A549 (cell line): ENCODE measurements around the gene DOCK1. TPM values are rescaled to one million over a fixed set of nuclear protein-coding genes. Genes with fewer than 3 reads are reported as not detected.

ENCODE experiments used
- ATAC-seq, 2 experiments: fragments of 200-7000 bp in 1 of 2; fragments of >200 bp in 1 of 2; cut with Nextera tagmentation in 1 of 2; cut with Tn5 transposase in 1 of 2; 3 replicates each; pipeline versions ENCODE4 v1.8.0 to v1.9.1; 2018 to 2020; ENCODE audit warnings: mild to moderate bottlenecking in 1 of 2, moderate library complexity in 1 of 2
- CTCF ChIA-PET: fragments of 300-600 bp; sonication (Branson Sonifier 250); formaldehyde crosslinking; extraction: SDS; loops from one replicate; lab custom pipeline; 2021; ENCODE audit warnings: antibody characterized with exemption, inconsistent platforms; lab: Yijun Ruan, JAX
- POLR2A ChIA-PET: fragments of 350-600 bp; formaldehyde crosslinking; extraction: SDS; loops from one replicate; lab custom pipeline; 2021; ENCODE audit warnings: antibody characterized with exemption, inconsistent platforms; lab: Yijun Ruan, JAX
- DNase-seq, 2 experiments: peaks; one replicate each; pipeline versions ENCODE4 v3.0.0 to v3.0.0-alpha.2; 2011 to 2016; ENCODE audit warnings: low read depth in 1 of 2, low spot score in 1 of 2
- FAIRE-seq: peaks from 2 replicates; lab custom pipeline; 2011; peaks lifted over from hg19 to GRCh38; lab: Jason Lieb, UNC
- H3K27ac ChIP-seq, 2 experiments: fragments of >200 bp; sonication (Bioruptor Twin); formaldehyde crosslinking; 3 replicates each; pipeline ENCODE4 v1.5.1; 2016 to 2017
- H3K4me1 ChIP-seq: fragments of >200 bp; sonication (Bioruptor Twin); formaldehyde crosslinking; 3 replicates; pipeline ENCODE4 v1.6.1; 2016
- H3K4me2 ChIP-seq: fragments of >200 bp; sonication (Bioruptor Twin); formaldehyde crosslinking; 3 replicates; pipeline ENCODE4 v1.6.1; 2016
- H3K4me3 ChIP-seq: fragments of >200 bp; sonication (Bioruptor Twin); formaldehyde crosslinking; 3 replicates; pipeline ENCODE4 v1.5.1; 2016
- H3K9me3 ChIP-seq: fragments of >200 bp; sonication (Bioruptor Twin); formaldehyde crosslinking; 3 replicates; pipeline ENCODE4 v1.6.1; 2016
- CBX8 ChIP-seq: fragments of 200-600 bp; sonication (generic); IDR thresholded peaks from 2 replicates; pipeline ENCODE4 v1.6.1; 2016
- CHD4 ChIP-seq: fragments of 200-600 bp; sonication (generic); IDR thresholded peaks from 2 replicates; pipeline ENCODE4 v1.6.1; 2016; ENCODE audit warnings: antibody characterized with exemption, mild to moderate bottlenecking, borderline replicate concordance
- EHF ChIP-seq: fragments of 250-450 bp; sonication (Bioruptor Pico); IDR thresholded peaks from 2 replicates; pipeline ENCODE4 v1.5.0; 2020; ENCODE audit warnings: mild to moderate bottlenecking
- FOSB ChIP-seq: fragments of 250-450 bp; sonication (Bioruptor Pico); IDR thresholded peaks from 2 replicates; pipeline ENCODE4 v1.5.0; 2020; ENCODE audit warnings: mild to moderate bottlenecking, moderate library complexity
- HDAC2 ChIP-seq: fragments of 200-600 bp; sonication (generic); IDR thresholded peaks from 2 replicates; pipeline ENCODE4 v1.6.1; 2016
- HES2 ChIP-seq: fragments of >200 bp; sonication (Bioruptor Twin); formaldehyde crosslinking; IDR thresholded peaks from 2 replicates; pipeline ENCODE4 v1.6.1; 2016
- HMGXB4 ChIP-seq: fragments of 250-450 bp; sonication (Bioruptor Pico); IDR thresholded peaks from 2 replicates; pipeline ENCODE4 v1.5.0; 2021; ENCODE audit warnings: mild to moderate bottlenecking, moderate library complexity, borderline replicate concordance
- HOXB5 ChIP-seq: fragments of 250-450 bp; sonication (Bioruptor Pico); IDR thresholded peaks from 2 replicates; pipeline ENCODE4 v1.5.0; 2020; ENCODE audit warnings: mild to moderate bottlenecking, moderate library complexity
- JUNB ChIP-seq: fragments of >200 bp; sonication (Bioruptor Twin); formaldehyde crosslinking; IDR thresholded peaks from 2 replicates; pipeline ENCODE4 v1.6.1; 2016
- MAZ ChIP-seq: fragments of 150-350 bp; IDR thresholded peaks from 2 replicates; pipeline ENCODE4 v1.6.1; 2014; ENCODE audit warnings: antibody characterized with exemption, low read depth, low read length, borderline replicate concordance
- NPAS2 ChIP-seq: fragments of 250-450 bp; sonication (Bioruptor Pico); IDR thresholded peaks from 2 replicates; pipeline ENCODE4 v1.8.0; 2022; ENCODE audit warnings: mild to moderate bottlenecking, moderate library complexity, borderline replicate concordance
- POLR2AphosphoS2 ChIP-seq: conservative IDR thresholded peaks from 2 replicates; pipeline ENCODE4 v1.6.1; 2012; ENCODE audit warnings: low read length, improper control_type of control experiment, inconsistent platforms
- RAD21 ChIP-seq, 2 experiments: fragments of >200 bp in 1 of 2; sonication (Bioruptor Twin) in 1 of 2; formaldehyde crosslinking in 1 of 2; IDR thresholded peaks in 1 of 2; conservative IDR thresholded peaks in 1 of 2; 2 replicates in 1 of 2; 3 replicates in 1 of 2; pipeline ENCODE4 v1.6.1; 2012 to 2018; ENCODE audit warnings: inconsistent platforms in 1 of 2
- RARB ChIP-seq: fragments of 250-450 bp; sonication (Bioruptor Pico); IDR thresholded peaks from 2 replicates; pipeline ENCODE4 v1.8.0; 2021; ENCODE audit warnings: mild to moderate bottlenecking, moderate library complexity
- RCOR1 ChIP-seq: fragments of 150-350 bp; IDR thresholded peaks from 2 replicates; pipeline ENCODE4 v1.6.1; 2014; ENCODE audit warnings: antibody characterized with exemption, low read length, low read depth
- REST ChIP-seq: fragments of 200-600 bp; sonication (generic); IDR thresholded peaks from 2 replicates; pipeline ENCODE4 v1.6.1; 2016; ENCODE audit warnings: antibody characterized with exemption, mild to moderate bottlenecking, moderate library complexity
- RNF2 ChIP-seq: fragments of 200-600 bp; sonication (generic); IDR thresholded peaks from 2 replicates; pipeline ENCODE4 v1.6.1; 2016; ENCODE audit warnings: low read depth, mild to moderate bottlenecking, antibody characterized with exemption, moderate library complexity, borderline replicate concordance
- SMC3 ChIP-seq: fragments of >200 bp; sonication (Bioruptor Twin); formaldehyde crosslinking; IDR thresholded peaks from 3 replicates; pipeline ENCODE4 v1.6.1; 2018; ENCODE audit warnings: inconsistent platforms
- TFCP2L1 ChIP-seq: fragments of 250-450 bp; sonication (Bioruptor Pico); IDR thresholded peaks from 2 replicates; pipeline ENCODE4 v1.5.0; 2021; ENCODE audit warnings: mild to moderate bottlenecking
- TP53 ChIP-seq: fragments of 250-450 bp; sonication (Bioruptor Pico); IDR thresholded peaks from 2 replicates; pipeline ENCODE4 v1.5.0; 2021; ENCODE audit warnings: mild to moderate bottlenecking, moderate library complexity
- ZC3H11A ChIP-seq: fragments of 450-650 bp; IDR thresholded peaks from 2 replicates; pipeline ENCODE4 v1.6.1; 2014; ENCODE audit warnings: antibody characterized with exemption, mild to moderate bottlenecking
- ZNF302 ChIP-seq: fragments of 250-450 bp; sonication (Bioruptor Pico); IDR thresholded peaks from 2 replicates; pipeline ENCODE4 v1.9.0; 2021; ENCODE audit warnings: inconsistent platforms, mild to moderate bottlenecking, moderate library complexity
- ZSCAN20 ChIP-seq: fragments of 250-450 bp; sonication (Bioruptor Pico); IDR thresholded peaks from 2 replicates; pipeline ENCODE4 v1.8.0; 2022; ENCODE audit warnings: mild to moderate bottlenecking, moderate library complexity
- WGBS: methylation state at CpG from one replicate; pipeline ENCODE4 v1.1.6; 2017; ENCODE audit errors: missing lambda C conversion rate; 5-methylcytosine and 5-hydroxymethylcytosine counted together
- polyA plus RNA-seq, 4 experiments: library from polyadenylated mRNA; depleted of rRNA in 3 of 4; stranded (reverse); fragments of >200 nt; fragmentation: RNase III in 1 of 4; extraction: RNeasy Plus Mini Kit Qiagen cat#74134 plus additional on column Dnase treatment in 1 of 4; gene quantifications; 2 replicates in 3 of 4; 3 replicates in 1 of 4; pipeline ENCODE4 v1.2.3, GENCODE V29; 2011 to 2017

The DOCK1 gene
- polyA plus RNA-seq, 2 of the 4 experiments (the other 2 are of a cell fraction): 22.6 to 28.2 TPM

- Histone ChIP-seq H3K9me3 (no peaks in the 10 kb centered on the region), H3K27ac (no peak overlapping the region), H3K4me3 (no peak overlapping the region), H3K4me2 (no peak overlapping the region), H3K4me1 (no peaks in the 10 kb centered on the region)
- no peak for TF ChIP-seq SMC3
- no peak for TF ChIP-seq ZC3H11A
- TF ChIP-seq HES2: no peak
- no peak for TF ChIP-seq FOSB (CRISPR knock-in tag)
- ATAC-seq (no peak), DNase-seq (no peak), FAIRE-seq (no peak)
- CTCF ChIA-PET: no interaction called here
- POLR2A ChIA-PET: no interaction called here
These were observed 212.8 kb downstream of the DOCK1 start for GRCh38 chr10:127118034-127118433.

- Histone ChIP-seq H3K9me3 (no peaks in the 10 kb centered on the region), H3K4me3 (no peak overlapping the region), H3K4me2 (no peak overlapping the region), H3K4me1 (no peaks in the 10 kb centered on the region), H3K27ac (no peak overlapping the region)
- FAIRE-seq (no peak), DNase-seq (no peak), ATAC-seq (no peak)
- TF ChIP-seq ZC3H11A (no peak), POLR2AphosphoS2 (no peak), TFCP2L1 (CRISPR knock-in tag) (no peak), ZNF302 (no peak), TP53 (CRISPR knock-in tag) (no peak), FOSB (CRISPR knock-in tag) (no peak), HMGXB4 (no peak), ZSCAN20 (CRISPR knock-in tag) (no peak), RARB (CRISPR knock-in tag) (no peak), RAD21 (conservative IDR thresholded peaks at IDR 0.05 in 1 of 2, IDR thresholded peaks at IDR 0.05 in 1 of 2) (no peak), CHD4 (no peak), EHF (no peak)
- WGBS: 97% methylated on average over 8 of the region's 8 CpGs
- CTCF ChIA-PET: no interaction called here
- POLR2A ChIA-PET: no interaction called here
These were observed 214.7 kb downstream of the DOCK1 start for GRCh38 chr10:127119936-127120335.

GRCh38 chr10:127122831-127123230, 217.6 kb downstream of the DOCK1 start:
- H3K4me2 ChIP-seq: no peak overlapping the region
- DNase-seq: no peak
- no peak for FAIRE-seq
- TF ChIP-seq HDAC2: no peak
- TF ChIP-seq JUNB: no peak
- no peak for TF ChIP-seq HOXB5 (CRISPR knock-in tag)
- TF ChIP-seq RCOR1: no peak
- TF ChIP-seq RAD21 (conservative IDR thresholded peaks at IDR 0.05 in 1 of 2, IDR thresholded peaks at IDR 0.05 in 1 of 2): no peak
- TF ChIP-seq MAZ: no peak
- no peak for TF ChIP-seq RARB (CRISPR knock-in tag)
- no peak for TF ChIP-seq ZSCAN20 (CRISPR knock-in tag)
- TF ChIP-seq EHF: no peak
- TF ChIP-seq ZC3H11A: no peak
- no peak for TF ChIP-seq RNF2
- TF ChIP-seq CBX8: no peak
- TF ChIP-seq REST: no peak
- no peak for TF ChIP-seq NPAS2 (CRISPR knock-in tag)
- no peak for TF ChIP-seq HMGXB4
- TF ChIP-seq, all 56 proteins: peak for 0
- Histone ChIP-seq H3K4me3 (no peak overlapping the region), H3K27ac (no peak overlapping the region), H3K9me3 (no peaks in the 10 kb centered on the region), H3K4me1 (no peaks in the 10 kb centered on the region)
- ATAC-seq: no peak
- ChIA-PET CTCF (interaction anchor here (1.1 kb wide), 1 partner anchor 16 kb away, joined by 3 read pairs; no protein-coding TSS in a partner anchor), POLR2A (no interaction called here)
- WGBS: 71% methylated on average over 4 of the region's 4 CpGs
